K562 (cell line): ENCODE data around the gene AAGAB. TPM values are rescaled to one million over a fixed set of nuclear protein-coding genes. Genes with fewer than 3 reads are reported as not detected.

ENCODE experiments used
- ATAC-seq: fragments of 200-7000 bp; cut with Tn5 transposase; 3 replicates; pipeline ENCODE4 v1.9.1; 2020; ENCODE audit warnings: moderate library complexity
- BruUV-seq: library from RNA; stranded (reverse); fragments of 400-500 nt; replicated peaks from 2 replicates; lab custom pipeline; 2021; lab: Mats Ljungman, UMichigan
- CTCF ChIA-PET: fragments of 300-600 bp; formaldehyde crosslinking; extraction: SDS; loops from one replicate; lab custom pipeline; 2021; ENCODE audit warnings: low intra/inter-chr PET ratio; lab: Yijun Ruan, JAX
- POLR2A ChIA-PET: fragments of 300-600, 350-650 bp; sonication (Branson Sonifier 250); formaldehyde crosslinking; extraction: SDS; loops from one replicate; lab custom pipeline; 2021; ENCODE audit warnings: antibody characterized with exemption, inconsistent platforms; lab: Yijun Ruan, JAX
- DNase-seq, 4 experiments: peaks; one replicate each; pipeline versions ENCODE4 v3.0.0 to v3.0.0-alpha.2; 2011 to 2018; ENCODE audit warnings: low spot score in 3 of 4, mixed read lengths in 3 of 4; ENCODE audit errors: extremely low read depth in 1 of 4
- FAIRE-seq: peaks from 2 replicates; lab custom pipeline; 2011; peaks lifted over from hg19 to GRCh38; lab: Jason Lieb, UNC
- H2AFZ ChIP-seq: 2 replicates; pipeline ENCODE4 v1.6.0; 2011; ENCODE audit warnings: low read depth, low read length, control low read depth, inconsistent platforms
- H3K27ac ChIP-seq: fragments of 200-600 bp; 3 replicates; pipeline ENCODE4 v1.8.0; 2011; ENCODE audit warnings: low read depth, mild to moderate bottlenecking, control low read depth, inconsistent platforms, low read length, moderate library complexity, mixed read lengths; ENCODE audit errors: extremely low read depth
- H3K27me3 ChIP-seq, 2 experiments: fragments of 300-600 bp in 1 of 2; 2 replicates in 1 of 2; 3 replicates in 1 of 2; pipeline versions ENCODE4 v1.6.0 to v1.8.0; 2011; ENCODE audit warnings: inconsistent platforms in 2 of 2, low read length in 2 of 2, mild to moderate bottlenecking in 1 of 2, mixed read lengths in 1 of 2, moderate library complexity in 1 of 2; ENCODE audit not compliant: control insufficient read depth in 2 of 2, insufficient read depth in 2 of 2
- H3K36me3 ChIP-seq: fragments of 300-600 bp; 3 replicates; pipeline ENCODE4 v1.8.0; 2011; ENCODE audit warnings: mild to moderate bottlenecking, low read length, inconsistent platforms; ENCODE audit not compliant: control insufficient read depth, insufficient read depth
- H3K4me1 ChIP-seq, 2 experiments: fragments of 200-600 bp in 1 of 2; replicated peaks in 1 of 2; 2 replicates in 1 of 2; 3 replicates in 1 of 2; pipeline versions ENCODE4 v1.5.1 to v1.8.0; 2011; ENCODE audit warnings: inconsistent platforms in 2 of 2, low read length in 2 of 2, mild to moderate bottlenecking in 1 of 2, mixed read lengths in 1 of 2, moderate library complexity in 1 of 2; ENCODE audit not compliant: control insufficient read depth in 2 of 2, insufficient read depth in 2 of 2
- H3K4me2 ChIP-seq: 2 replicates; pipeline ENCODE4 v1.6.1; 2011; ENCODE audit warnings: low read length, control low read depth, inconsistent platforms, mixed read lengths; ENCODE audit not compliant: insufficient read depth
- H3K4me3 ChIP-seq: fragments of 200-600 bp; sonication (generic), shearing (Covaris generic); 2 replicates; pipeline ENCODE4 v1.5.1; 2016; ENCODE audit warnings: control low read depth, inconsistent platforms
- H3K79me2 ChIP-seq: fragments of 200-600 bp; 3 replicates; pipeline ENCODE4 v1.8.0; 2011; ENCODE audit warnings: low read length, inconsistent platforms; ENCODE audit not compliant: control insufficient read depth, insufficient read depth
- H3K9ac ChIP-seq, 2 experiments: 2 replicates each; pipeline versions ENCODE4 v1.6.0 to v1.6.1; 2011; ENCODE audit warnings: low read depth in 2 of 2, low read length in 2 of 2, control low read depth in 1 of 2, inconsistent platforms in 1 of 2, mild to moderate bottlenecking in 1 of 2, mixed read lengths in 1 of 2; ENCODE audit not compliant: insufficient read depth in 1 of 2
- H3K9me1 ChIP-seq: one replicate; pipeline ENCODE4 v1.6.0; 2011; ENCODE audit warnings: inconsistent platforms, mild to moderate bottlenecking, low read length, moderate library complexity; ENCODE audit not compliant: control insufficient read depth, insufficient read depth
- H3K9me3 ChIP-seq: replicated peaks from 2 replicates; pipeline ENCODE4 v1.5.1; 2011; ENCODE audit warnings: low read depth, low read length, inconsistent platforms; ENCODE audit not compliant: control insufficient read depth, insufficient read depth
- H4K20me1 ChIP-seq: replicated peaks from 2 replicates; pipeline ENCODE4 v1.6.1; 2011; ENCODE audit warnings: low read length, inconsistent platforms, mixed read lengths; ENCODE audit not compliant: control insufficient read depth, insufficient read depth
- E2F3 ChIP-seq: fragments of 250-450 bp; sonication (Bioruptor Pico); IDR thresholded peaks from 2 replicates; pipeline ENCODE4 v1.4.0; 2020; ENCODE audit warnings: mild to moderate bottlenecking
- KAT8 ChIP-seq: fragments of 450-650 bp; IDR thresholded peaks from 2 replicates; pipeline ENCODE4 v1.6.1; 2016; ENCODE audit warnings: low read depth, mild to moderate bottlenecking
- MTA2 ChIP-seq: fragments of 450-650 bp; IDR thresholded peaks from 2 replicates; pipeline ENCODE4 v1.6.1; 2016; ENCODE audit warnings: low read depth
- POLR2G ChIP-seq: fragments of 200-400 bp; formaldehyde crosslinking; IDR thresholded peaks from 2 replicates; pipeline ENCODE4 v1.6.1; 2017; ENCODE audit warnings: low read depth, mild to moderate bottlenecking, antibody characterized with exemption, low read length, moderate library complexity
- PTTG1 ChIP-seq: fragments of 450-650 bp; IDR thresholded peaks from 2 replicates; pipeline ENCODE4 v1.6.1; 2016; ENCODE audit warnings: low read depth, mild to moderate bottlenecking, missing genetic modification characterization, missing compliant biosample characterization
- WGBS: fragments of 100-300 bp; shearing (Covaris generic); methylation state at CpG from one replicate; pipeline ENCODE4 v1.1.6; 2016; ENCODE audit warnings: low coverage, mixed read lengths; ENCODE audit not compliant: insufficient coverage; ENCODE audit errors: missing lambda C conversion rate; 5-methylcytosine and 5-hydroxymethylcytosine counted together
- in situ Hi-C: fragments of 300-500 bp; cut with MboI; formaldehyde crosslinking; loops from 4 replicates; pipeline ENCODE4 v1.15.0; 2018; ENCODE audit warnings: inconsistent platforms, mixed read lengths
- intact Hi-C: fragments of 100-400 bp; cut with micrococcal nuclease; formaldehyde crosslinking; loops from 2 replicates; pipeline ENCODE4 v1.14.2; 2022
- polyA plus RNA-seq, 8 experiments: library from polyadenylated mRNA; depleted of rRNA in 4 of 8; stranded (reverse) in 5 of 8; unstranded in 3 of 8; fragments of >200 nt; fragmentation: Nextera tagmentation in 2 of 8; fragmentation: Illumina TruSeq in 1 of 8; extraction: Ambion mirVana in 2 of 8; extraction: Trizol in 1 of 8; gene quantifications; 2 replicates each; pipeline versions ENCODE4 v1.2.1 to v1.2.3, GENCODE V29; 2011 to 2014; ENCODE audit warnings: inconsistent platforms in 1 of 8, missing spikeins in 1 of 8
- total RNA-seq, 7 experiments: library from RNA; depleted of rRNA in 6 of 7; stranded (reverse); fragments of >200 nt in 6 of 7; fragmentation: Illumina TruSeq in 2 of 7; extraction: Trizol in 2 of 7; gene quantifications; 2 replicates each; pipeline versions ENCODE4 v1.2.1 to v1.2.3, GENCODE V29; 2011 to 2021; ENCODE audit warnings: low replicate concordance in 1 of 7
- TF ChIP-seq, protein P1 (sequence below): fragments of 450-650 bp; IDR thresholded peaks from 2 replicates; pipeline ENCODE4 v1.7.1; 2018; ENCODE audit warnings: mild to moderate bottlenecking, low read depth; ENCODE audit not compliant: partially characterized antibody
- TF ChIP-seq, protein P2 (sequence below): fragments of 250-450 bp; sonication (Bioruptor Pico); IDR thresholded peaks from 2 replicates; pipeline ENCODE4 v1.5.0; 2020; ENCODE audit warnings: mild to moderate bottlenecking
- TF ChIP-seq, protein P3 (sequence below): fragments of 450-650 bp; formaldehyde crosslinking; IDR thresholded peaks from 2 replicates; pipeline ENCODE4 v1.4.0; 2020; ENCODE audit warnings: mild to moderate bottlenecking

The AAGAB gene
- total and polyA plus RNA-seq, 9 of the 15 experiments (the other 6 are each of a cell fraction or from before 2014, with no cell fraction given) = 17.8 to 109 (median 58.3) TPM

DNA sequence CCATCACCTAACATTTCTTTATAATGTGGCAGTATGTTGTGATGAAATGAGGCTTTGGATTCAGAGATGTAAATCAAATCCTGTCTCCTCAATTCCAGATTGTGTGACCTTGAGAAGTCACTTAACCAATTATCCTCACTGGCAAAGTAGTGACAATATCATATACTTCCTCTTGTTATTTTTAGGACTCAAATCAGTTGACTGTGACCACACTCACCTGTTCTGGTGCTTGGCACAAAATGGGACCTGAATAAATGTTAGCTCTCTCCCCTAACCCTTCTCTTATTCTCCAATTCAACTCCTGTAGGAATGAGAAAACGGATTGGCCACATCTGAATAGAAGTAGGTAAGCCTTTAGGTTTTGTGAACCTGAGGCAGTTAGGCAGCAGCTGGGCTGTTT, 42.2 kb upstream of the AAGAB start (continued):
- TF ChIP-seq MTA2 (no peak), PTTG1 (no peak), POLR2G (no peak), E2F3 (CRISPR knock-in tag) (no peak)
- TF ChIP-seq, protein P1, sequence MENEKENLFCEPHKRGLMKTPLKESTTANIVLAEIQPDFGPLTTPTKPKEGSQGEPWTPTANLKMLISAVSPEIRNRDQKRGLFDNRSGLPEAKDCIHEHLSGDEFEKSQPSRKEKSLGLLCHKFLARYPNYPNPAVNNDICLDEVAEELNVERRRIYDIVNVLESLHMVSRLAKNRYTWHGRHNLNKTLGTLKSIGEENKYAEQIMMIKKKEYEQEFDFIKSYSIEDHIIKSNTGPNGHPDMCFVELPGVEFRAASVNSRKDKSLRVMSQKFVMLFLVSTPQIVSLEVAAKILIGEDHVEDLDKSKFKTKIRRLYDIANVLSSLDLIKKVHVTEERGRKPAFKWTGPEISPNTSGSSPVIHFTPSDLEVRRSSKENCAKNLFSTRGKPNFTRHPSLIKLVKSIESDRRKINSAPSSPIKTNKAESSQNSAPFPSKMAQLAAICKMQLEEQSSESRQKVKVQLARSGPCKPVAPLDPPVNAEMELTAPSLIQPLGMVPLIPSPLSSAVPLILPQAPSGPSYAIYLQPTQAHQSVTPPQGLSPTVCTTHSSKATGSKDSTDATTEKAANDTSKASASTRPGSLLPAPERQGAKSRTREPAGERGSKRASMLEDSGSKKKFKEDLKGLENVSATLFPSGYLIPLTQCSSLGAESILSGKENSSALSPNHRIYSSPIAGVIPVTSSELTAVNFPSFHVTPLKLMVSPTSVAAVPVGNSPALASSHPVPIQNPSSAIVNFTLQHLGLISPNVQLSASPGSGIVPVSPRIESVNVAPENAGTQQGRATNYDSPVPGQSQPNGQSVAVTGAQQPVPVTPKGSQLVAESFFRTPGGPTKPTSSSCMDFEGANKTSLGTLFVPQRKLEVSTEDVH = no peak

DNA sequence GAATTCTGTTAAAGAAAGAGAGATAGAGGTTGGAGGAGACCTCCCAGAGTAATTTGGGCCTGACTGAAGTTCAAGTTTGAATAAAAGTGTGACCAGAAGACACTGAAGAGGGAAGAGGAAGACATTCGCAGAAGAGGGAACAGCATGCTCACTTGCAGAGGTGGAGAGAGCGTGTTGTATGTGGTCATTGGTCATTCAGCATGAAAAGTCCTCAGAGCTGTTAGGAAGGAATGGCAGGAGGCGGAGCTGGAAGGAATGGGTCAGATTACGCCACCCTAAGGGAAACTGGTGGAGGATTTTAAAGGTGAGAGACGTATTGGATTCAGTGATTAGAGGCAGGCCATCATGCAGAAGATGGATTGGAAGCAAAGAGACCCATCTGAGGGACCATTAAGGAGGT, 41.7 kb upstream of the AAGAB start:
- Histone ChIP-seq H3K36me3 (no peaks in the 10 kb centered on the region), H3K4me1 (no peaks in the 10 kb centered on the region), H4K20me1 (no peaks in the 10 kb centered on the region), H3K27ac (no peak overlapping the region), H3K27me3 (no peaks in the 10 kb centered on the region; a peak in 1 of 5 replicates), H2AFZ (no peak overlapping the region), H3K9me1 (no peaks in the 10 kb centered on the region), H3K4me3 (no peak overlapping the region), H3K9ac (no peak overlapping the region), H3K79me2 (no peaks in the 10 kb centered on the region), H3K9me3 (no peaks in the 10 kb centered on the region), H3K4me2 (no peak overlapping the region)
- no TSS peak for BruUV-seq
- in situ Hi-C loops (no loop called here), intact Hi-C loops (no loop called here)
- no peak for TF ChIP-seq KAT8
- TF ChIP-seq, protein P2, sequence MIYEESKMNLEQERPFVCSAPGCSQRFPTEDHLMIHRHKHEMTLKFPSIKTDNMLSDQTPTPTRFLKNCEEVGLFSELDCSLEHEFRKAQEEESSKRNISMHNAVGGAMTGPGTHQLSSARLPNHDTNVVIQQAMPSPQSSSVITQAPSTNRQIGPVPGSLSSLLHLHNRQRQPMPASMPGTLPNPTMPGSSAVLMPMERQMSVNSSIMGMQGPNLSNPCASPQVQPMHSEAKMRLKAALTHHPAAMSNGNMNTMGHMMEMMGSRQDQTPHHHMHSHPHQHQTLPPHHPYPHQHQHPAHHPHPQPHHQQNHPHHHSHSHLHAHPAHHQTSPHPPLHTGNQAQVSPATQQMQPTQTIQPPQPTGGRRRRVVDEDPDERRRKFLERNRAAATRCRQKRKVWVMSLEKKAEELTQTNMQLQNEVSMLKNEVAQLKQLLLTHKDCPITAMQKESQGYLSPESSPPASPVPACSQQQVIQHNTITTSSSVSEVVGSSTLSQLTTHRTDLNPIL (CRISPR knock-in tag) = no peak
- TF ChIP-seq, protein P3, sequence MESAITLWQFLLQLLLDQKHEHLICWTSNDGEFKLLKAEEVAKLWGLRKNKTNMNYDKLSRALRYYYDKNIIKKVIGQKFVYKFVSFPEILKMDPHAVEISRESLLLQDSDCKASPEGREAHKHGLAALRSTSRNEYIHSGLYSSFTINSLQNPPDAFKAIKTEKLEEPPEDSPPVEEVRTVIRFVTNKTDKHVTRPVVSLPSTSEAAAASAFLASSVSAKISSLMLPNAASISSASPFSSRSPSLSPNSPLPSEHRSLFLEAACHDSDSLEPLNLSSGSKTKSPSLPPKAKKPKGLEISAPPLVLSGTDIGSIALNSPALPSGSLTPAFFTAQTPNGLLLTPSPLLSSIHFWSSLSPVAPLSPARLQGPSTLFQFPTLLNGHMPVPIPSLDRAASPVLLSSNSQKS = no peak
- FAIRE-seq = no peak
- POLR2A ChIA-PET = no interaction called here
- WGBS = 20% methylated on average over 5 of the region's 5 CpGs
- CTCF ChIA-PET = interaction anchor here (0.6 kb wide), 1 partner anchor 84 kb away, joined by 3 read pairs; no protein-coding TSS in a partner anchor
- no peak for DNase-seq
- ATAC-seq = no peak
